DND-41 (cell line): Measurements from ENCODE around the gene ERVK3-1.

ENCODE experiments used
- EZH2 ChIP-seq: IDR thresholded peaks from 3 replicates; pipeline ENCODE4 v1.6.1; 2012; ENCODE audit warnings: borderline replicate concordance, low read depth, mild to moderate bottlenecking, moderate library complexity, low read length, inconsistent platforms; ENCODE audit not compliant: severe bottlenecking
- TF ChIP-seq, protein P1 (sequence below): IDR thresholded peaks from 2 replicates; pipeline ENCODE4 v1.5.1; 2012; ENCODE audit warnings: borderline replicate concordance, low read length, moderate library complexity, mild to moderate bottlenecking; ENCODE audit not compliant: poor library complexity, severe bottlenecking; ENCODE audit errors: extremely low read depth

DNA sequence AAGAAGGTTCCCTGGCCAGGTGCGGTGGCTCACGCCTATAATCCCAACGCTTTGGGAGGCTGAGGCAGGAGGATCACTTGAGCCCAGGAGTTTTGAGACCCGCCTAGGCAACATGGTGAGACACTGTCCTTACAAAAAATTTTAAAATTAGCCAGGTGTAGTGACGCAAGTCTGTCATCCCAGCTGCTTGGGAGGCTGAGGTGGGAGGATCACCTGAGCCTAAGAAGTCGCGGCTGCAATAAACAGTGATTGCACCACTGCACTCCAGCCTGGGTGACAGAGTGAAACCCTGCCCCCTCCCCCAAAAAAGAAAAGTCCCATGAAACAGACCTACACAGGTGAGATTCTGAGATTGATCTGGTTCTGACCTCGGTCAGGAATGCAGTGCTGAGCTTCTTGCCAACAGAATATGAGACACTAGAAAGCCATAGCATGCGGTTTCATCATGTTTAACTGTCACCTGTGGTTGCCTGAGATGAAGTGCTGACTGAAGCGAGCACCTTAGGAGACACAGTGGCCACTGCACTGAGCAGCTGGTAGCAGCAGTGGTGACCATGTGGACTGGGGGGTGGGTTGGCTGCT lies 50.1 kb downstream of the ERVK3-1 start:
- TF ChIP-seq, protein P1, sequence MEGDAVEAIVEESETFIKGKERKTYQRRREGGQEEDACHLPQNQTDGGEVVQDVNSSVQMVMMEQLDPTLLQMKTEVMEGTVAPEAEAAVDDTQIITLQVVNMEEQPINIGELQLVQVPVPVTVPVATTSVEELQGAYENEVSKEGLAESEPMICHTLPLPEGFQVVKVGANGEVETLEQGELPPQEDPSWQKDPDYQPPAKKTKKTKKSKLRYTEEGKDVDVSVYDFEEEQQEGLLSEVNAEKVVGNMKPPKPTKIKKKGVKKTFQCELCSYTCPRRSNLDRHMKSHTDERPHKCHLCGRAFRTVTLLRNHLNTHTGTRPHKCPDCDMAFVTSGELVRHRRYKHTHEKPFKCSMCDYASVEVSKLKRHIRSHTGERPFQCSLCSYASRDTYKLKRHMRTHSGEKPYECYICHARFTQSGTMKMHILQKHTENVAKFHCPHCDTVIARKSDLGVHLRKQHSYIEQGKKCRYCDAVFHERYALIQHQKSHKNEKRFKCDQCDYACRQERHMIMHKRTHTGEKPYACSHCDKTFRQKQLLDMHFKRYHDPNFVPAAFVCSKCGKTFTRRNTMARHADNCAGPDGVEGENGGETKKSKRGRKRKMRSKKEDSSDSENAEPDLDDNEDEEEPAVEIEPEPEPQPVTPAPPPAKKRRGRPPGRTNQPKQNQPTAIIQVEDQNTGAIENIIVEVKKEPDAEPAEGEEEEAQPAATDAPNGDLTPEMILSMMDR = no peak
- no peak for TF ChIP-seq EZH2
